ENCODE results near the gene BCAR3. TPM values are rescaled to one million over a fixed set of nuclear protein-coding genes. Genes with fewer than 3 reads are reported as not detected.
"Not testable (repeated sequence)": the region's sequence is repeated elsewhere in the genome, so short reads cannot be mapped to it uniquely, and the experiment has no call there.

BCAR3 gene
- total RNA-seq, 2 donors from 2014 or later, result 45.2 to 47.7 TPM

GRCh38 chr1:93656491-93656890, 25.1 kb downstream of the BCAR3 start:
- H3K4me3 ChIP-seq, result no peak overlapping the region
- H3K27me3 ChIP-seq, result no peaks in the 10 kb centered on the region
- H3K9ac ChIP-seq (ENCODE audit: low read depth in 2 of 2, low read length in 2 of 2), result no peak overlapping the region
- intact Hi-C loops (cut with DNase I), result no loop called here
- H3K36me3 ChIP-seq, result no peaks in the 10 kb centered on the region
- no peaks in the 10 kb centered on the region for H3K4me1 ChIP-seq
- no peaks in the 10 kb centered on the region for H3K9me3 ChIP-seq
- no peak overlapping the region for H3K27ac ChIP-seq
- no peak for TF ChIP-seq CTCF (IDR thresholded peaks at IDR 0.05)
- DNase-seq, result no peak

GRCh38 chr1:93653656-93654055, 28.0 kb downstream of the BCAR3 start:
- no peaks in the 10 kb centered on the region for H3K36me3 ChIP-seq
- no peak for DNase-seq
- H3K9ac ChIP-seq (ENCODE audit: low read depth in 2 of 2, low read length in 2 of 2), result no peak overlapping the region
- no peaks in the 10 kb centered on the region for H3K4me1 ChIP-seq
- H3K9me3 ChIP-seq, result no peaks in the 10 kb centered on the region
- no peaks in the 10 kb centered on the region for H3K27me3 ChIP-seq
- H3K4me3 ChIP-seq, result no peak overlapping the region
- H3K27ac ChIP-seq, result no peak overlapping the region
- TF ChIP-seq CTCF (IDR thresholded peaks at IDR 0.05), result no peak
- intact Hi-C loops (cut with DNase I), result no loop called here

- no peak for DNase-seq
- H3K27ac ChIP-seq, result no peak overlapping the region
- intact Hi-C loops (cut with DNase I), result no loop called here
- H3K4me3 ChIP-seq, result no peak overlapping the region
- TF ChIP-seq CTCF (IDR thresholded peaks at IDR 0.05), result no peak
- H3K27me3 ChIP-seq, result no peaks in the 10 kb centered on the region
- H3K4me1 ChIP-seq, result no peaks in the 10 kb centered on the region
- H3K36me3 ChIP-seq, result no peaks in the 10 kb centered on the region
- no peaks in the 10 kb centered on the region for H3K9me3 ChIP-seq
- H3K9ac ChIP-seq (ENCODE audit: low read depth in 2 of 2, low read length in 2 of 2), result no peak overlapping the region
Measured at GRCh38 chr1:93652323-93652949, 29.2 kb downstream of the BCAR3 start.

GRCh38 chr1:93651695-93652094, 29.9 kb downstream of the BCAR3 start:
- no peaks in the 10 kb centered on the region for H3K36me3 ChIP-seq
- no peak overlapping the region for H3K4me3 ChIP-seq
- no peak overlapping the region for H3K9ac ChIP-seq (ENCODE audit: low read depth in 2 of 2, low read length in 2 of 2)
- no peak for TF ChIP-seq CTCF (IDR thresholded peaks at IDR 0.05)
- H3K9me3 ChIP-seq, result no peaks in the 10 kb centered on the region
- DNase-seq, result no peak
- H3K27me3 ChIP-seq, result no peaks in the 10 kb centered on the region
- no peaks in the 10 kb centered on the region for H3K4me1 ChIP-seq
- no peak overlapping the region for H3K27ac ChIP-seq
- intact Hi-C loops (cut with DNase I), result no loop called here

GRCh38 chr1:93650159-93650558, 31.5 kb downstream of the BCAR3 start:
- H3K27me3 ChIP-seq; H3K27ac ChIP-seq; H3K36me3 ChIP-seq; H3K4me1 ChIP-seq; H3K9me3 ChIP-seq; intact Hi-C loops (cut with DNase I); DNase-seq; H3K9ac ChIP-seq (ENCODE audit: low read depth in 2 of 2, low read length in 2 of 2); H3K4me3 ChIP-seq: not testable (repeated sequence)

GRCh38 chr1:93649231-93649630, 32.4 kb downstream of the BCAR3 start:
- TF ChIP-seq CTCF (IDR thresholded peaks at IDR 0.05), result no peak
- Histone ChIP-seq H3K9ac (ENCODE audit: low read depth in 2 of 2, low read length in 2 of 2) (no peak overlapping the region), H3K4me1 (no peaks in the 10 kb centered on the region), H3K27ac (no peak overlapping the region), H3K4me3 (no peak overlapping the region), H3K36me3 (no peaks in the 10 kb centered on the region), H3K9me3 (no peaks in the 10 kb centered on the region), H3K27me3 (no peaks in the 10 kb centered on the region)
- intact Hi-C loops (cut with DNase I), result no loop called here
- DNase-seq, result no peak
